Ammon's horn (tissue), 1 donor: Measurements from ENCODE around the gene LDHD.

Experiments
- DNase-seq: peaks from one replicate; pipeline ENCODE4 v3.0.0-alpha.2; 2016; ENCODE audit warnings: low spot score

Gene LDHD

DNA sequence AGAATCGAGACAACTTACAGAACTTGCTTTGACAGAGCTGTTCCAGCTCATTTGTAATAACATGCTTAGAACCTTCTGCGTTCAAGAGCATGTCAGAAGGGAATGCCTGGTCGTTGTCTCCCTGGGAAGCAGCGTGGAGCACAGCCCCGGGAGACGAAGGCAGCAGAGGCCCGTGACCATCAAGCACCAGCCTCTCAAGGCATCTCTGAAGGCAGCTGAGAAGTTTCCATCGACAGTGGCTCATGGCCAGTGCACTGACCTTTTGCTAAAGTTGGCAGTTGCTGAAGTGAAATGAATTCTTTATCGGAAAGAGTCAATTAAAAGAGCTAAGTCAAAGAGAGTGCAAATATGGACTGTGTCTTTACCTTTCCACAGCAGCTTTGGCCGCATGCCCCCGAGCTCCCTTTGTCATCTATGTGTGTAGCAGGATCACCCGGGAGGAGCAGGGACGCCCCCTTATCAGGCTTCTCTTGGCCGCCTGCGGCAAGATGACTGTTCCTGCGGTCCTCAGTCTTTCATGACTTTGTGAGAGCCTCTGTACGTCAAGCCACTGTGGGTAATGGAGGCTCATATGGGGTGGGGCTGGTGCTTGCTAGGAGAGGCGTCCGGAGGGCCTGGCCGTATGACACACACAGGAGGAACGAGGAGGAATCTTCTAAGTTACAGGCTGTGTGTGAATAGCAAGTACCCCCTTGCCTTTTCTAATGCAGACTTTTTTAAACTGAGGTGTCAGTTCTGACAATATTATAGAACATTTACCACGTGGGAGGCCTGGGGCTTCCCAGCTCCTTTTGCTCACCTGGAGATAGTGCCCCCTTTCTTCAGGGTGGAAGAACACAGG lies 54.2 kb downstream of the LDHD start:
- DNase-seq: no peak
